SH-SY5Y (cell line): ENCODE results near the gene ANKHD1.

Experiments used
- GATA2 ChIP-seq: IDR thresholded peaks from 2 replicates; pipeline ENCODE4 v1.6.1; 2011; ENCODE audit warnings: mild to moderate bottlenecking, low read depth, low read length
- GATA3 ChIP-seq: IDR thresholded peaks from 2 replicates; pipeline ENCODE4 v1.6.1; 2011; ENCODE audit warnings: low read depth, mild to moderate bottlenecking, low read length, moderate library complexity

GRCh38 chr5:140549237-140550144 is 147.9 kb downstream of the ANKHD1 start:
- TF ChIP-seq GATA3 (no peak), GATA2 (no peak)
